Transverse colon (tissue), 4 donors: Measurements from ENCODE around the gene PIAS4.

Experiments used
- EP300 ChIP-seq: sonication (generic); formaldehyde crosslinking; IDR thresholded peaks from one replicate; pipeline ENCODE4 v1.6.1; 2017; ENCODE audit warnings: antibody characterized with exemption, low read depth
- POLR2A ChIP-seq: fragments of 450-650 bp; IDR thresholded peaks from one replicate; pipeline ENCODE4 v1.6.1; 2016; ENCODE audit warnings: antibody characterized with exemption, mild to moderate bottlenecking, moderate library complexity
- POLR2AphosphoS5 ChIP-seq, 3 donors: sonication (generic); formaldehyde crosslinking; IDR thresholded peaks; one replicate each; pipeline ENCODE4 v1.6.1; 2016; ENCODE audit warnings: antibody characterized with exemption in 3 of 3
- TF ChIP-seq, protein P1 (sequence below), 5 experiments: fragments of 200-600 bp in 3 of 5; fragments of 450-650 bp in 2 of 5; sonication (generic) in 3 of 5; IDR thresholded peaks; 1 replicate in 2 of 5; 2 replicates in 3 of 5; pipeline ENCODE4 v1.5.1; 2016 to 2017; ENCODE audit warnings: antibody characterized with exemption in 5 of 5, inconsistent platforms in 3 of 5, mild to moderate bottlenecking in 2 of 5, moderate library complexity in 1 of 5

DNA sequence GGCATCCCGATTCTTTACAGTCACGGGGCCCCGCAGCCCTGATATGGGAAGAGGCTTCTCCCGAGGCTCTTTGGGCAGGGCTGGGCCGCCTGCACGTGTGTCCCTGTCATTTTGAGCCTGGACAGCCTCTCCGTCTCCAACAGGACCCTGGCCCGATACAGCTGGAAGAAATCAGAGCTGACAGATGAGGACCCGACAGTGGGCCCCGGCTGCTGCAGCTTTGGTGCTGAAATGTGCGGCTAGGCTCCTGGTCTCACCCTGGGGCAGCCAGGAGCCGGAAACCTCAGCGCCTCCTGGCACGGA is 3.2 kb downstream of the PIAS4 start:
- TF ChIP-seq POLR2A (no peak), POLR2AphosphoS5 (IDR thresholded peaks at IDR 0.05) (no peak), EP300 (no peak)
- TF ChIP-seq, protein P1, sequence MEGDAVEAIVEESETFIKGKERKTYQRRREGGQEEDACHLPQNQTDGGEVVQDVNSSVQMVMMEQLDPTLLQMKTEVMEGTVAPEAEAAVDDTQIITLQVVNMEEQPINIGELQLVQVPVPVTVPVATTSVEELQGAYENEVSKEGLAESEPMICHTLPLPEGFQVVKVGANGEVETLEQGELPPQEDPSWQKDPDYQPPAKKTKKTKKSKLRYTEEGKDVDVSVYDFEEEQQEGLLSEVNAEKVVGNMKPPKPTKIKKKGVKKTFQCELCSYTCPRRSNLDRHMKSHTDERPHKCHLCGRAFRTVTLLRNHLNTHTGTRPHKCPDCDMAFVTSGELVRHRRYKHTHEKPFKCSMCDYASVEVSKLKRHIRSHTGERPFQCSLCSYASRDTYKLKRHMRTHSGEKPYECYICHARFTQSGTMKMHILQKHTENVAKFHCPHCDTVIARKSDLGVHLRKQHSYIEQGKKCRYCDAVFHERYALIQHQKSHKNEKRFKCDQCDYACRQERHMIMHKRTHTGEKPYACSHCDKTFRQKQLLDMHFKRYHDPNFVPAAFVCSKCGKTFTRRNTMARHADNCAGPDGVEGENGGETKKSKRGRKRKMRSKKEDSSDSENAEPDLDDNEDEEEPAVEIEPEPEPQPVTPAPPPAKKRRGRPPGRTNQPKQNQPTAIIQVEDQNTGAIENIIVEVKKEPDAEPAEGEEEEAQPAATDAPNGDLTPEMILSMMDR (IDR thresholded peaks at IDR 0.05) = no peak
